HG02763 (cell line): Measurements from ENCODE around the gene TMCC1.

ENCODE experiments used
- ATAC-seq: cut with Tn5 transposase; IDR thresholded peaks from one replicate; pipeline ENCODE4 v1.9.1; 2021; ENCODE audit warnings: mild to moderate bottlenecking, moderate library complexity; ENCODE audit not compliant: unreplicated experiment

The TMCC1 gene

GRCh38 chr3:129626744-129627349, 266.7 kb downstream of the TMCC1 start:
- peak; percentile 90 for ATAC-seq

- no peak for ATAC-seq
These were observed 268.2 kb downstream of the TMCC1 start for GRCh38 chr3:129625072-129625874.

DNA sequence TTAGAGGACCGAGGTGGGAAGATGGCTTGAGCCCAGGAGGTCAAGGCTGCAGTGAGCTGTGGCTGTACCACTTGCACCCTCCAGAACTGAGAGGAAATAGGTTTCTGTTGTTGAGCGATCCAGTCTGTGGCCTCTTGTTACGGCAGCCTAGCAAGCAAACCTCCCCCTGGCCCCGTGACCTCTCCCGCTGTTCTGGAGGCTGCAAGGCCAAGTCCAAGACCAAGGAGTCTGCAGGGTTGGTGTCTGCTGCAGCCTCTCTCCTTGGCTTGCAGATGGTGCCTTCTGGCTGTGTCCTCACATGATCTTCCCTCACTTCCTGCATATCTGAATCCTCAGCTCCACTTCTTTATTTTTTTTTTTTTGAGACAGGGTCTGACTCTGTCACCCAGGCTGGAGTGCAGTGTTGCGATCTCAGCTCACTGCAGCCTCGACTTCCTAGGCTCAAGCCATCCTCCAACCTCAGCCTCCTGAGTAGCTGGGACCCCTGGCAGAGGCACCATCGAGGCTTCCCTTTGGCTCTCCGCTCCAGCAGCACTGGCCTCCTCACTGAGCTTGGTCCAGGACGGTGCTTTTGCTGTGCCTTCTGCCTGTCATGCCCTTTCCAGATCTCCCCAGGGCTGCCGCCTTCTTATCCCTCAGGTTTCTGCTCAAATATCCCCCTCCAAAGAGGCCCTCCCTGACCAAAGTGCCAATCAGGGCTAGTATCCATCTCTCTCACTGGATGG, 269.0 kb downstream of the TMCC1 start:
- no peak for ATAC-seq

GRCh38 chr3:129623447-129624118, 269.9 kb downstream of the TMCC1 start:
- ATAC-seq: no peak

GRCh38 chr3:129622933-129623332, 270.6 kb downstream of the TMCC1 start:
- ATAC-seq: no peak

GRCh38 chr3:129622226-129622874, 271.2 kb downstream of the TMCC1 start:
- no peak for ATAC-seq

DNA sequence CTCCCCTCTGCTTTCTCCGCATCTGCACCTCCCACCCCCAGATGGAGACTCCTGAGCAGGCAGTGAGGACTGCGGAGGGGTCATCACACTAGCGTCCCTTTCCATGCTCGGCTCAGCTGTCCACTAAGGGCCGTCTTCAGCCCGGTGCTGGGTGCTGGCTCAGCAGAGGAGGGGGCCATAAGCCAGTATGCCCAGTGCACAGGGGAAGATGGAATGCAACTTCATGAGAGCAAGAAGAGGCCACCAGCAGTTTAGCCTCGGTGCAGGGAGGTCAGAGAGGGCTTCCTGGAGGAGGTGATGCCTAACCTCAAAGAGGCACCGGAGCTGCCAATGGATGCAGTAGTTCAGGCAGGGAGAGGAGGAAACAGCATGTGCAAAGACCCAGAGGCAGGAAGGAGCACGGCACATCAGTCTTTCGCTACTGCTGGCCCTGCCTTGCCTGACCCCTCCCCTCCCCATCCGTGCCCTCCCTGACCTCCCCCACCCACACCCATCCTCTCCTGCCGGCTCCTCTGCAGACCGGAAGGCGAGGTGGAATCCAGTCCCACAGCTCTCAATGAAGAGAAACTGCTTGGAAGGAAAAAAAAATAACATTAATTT, 271.8 kb downstream of the TMCC1 start:
- ATAC-seq: no peak

DNA sequence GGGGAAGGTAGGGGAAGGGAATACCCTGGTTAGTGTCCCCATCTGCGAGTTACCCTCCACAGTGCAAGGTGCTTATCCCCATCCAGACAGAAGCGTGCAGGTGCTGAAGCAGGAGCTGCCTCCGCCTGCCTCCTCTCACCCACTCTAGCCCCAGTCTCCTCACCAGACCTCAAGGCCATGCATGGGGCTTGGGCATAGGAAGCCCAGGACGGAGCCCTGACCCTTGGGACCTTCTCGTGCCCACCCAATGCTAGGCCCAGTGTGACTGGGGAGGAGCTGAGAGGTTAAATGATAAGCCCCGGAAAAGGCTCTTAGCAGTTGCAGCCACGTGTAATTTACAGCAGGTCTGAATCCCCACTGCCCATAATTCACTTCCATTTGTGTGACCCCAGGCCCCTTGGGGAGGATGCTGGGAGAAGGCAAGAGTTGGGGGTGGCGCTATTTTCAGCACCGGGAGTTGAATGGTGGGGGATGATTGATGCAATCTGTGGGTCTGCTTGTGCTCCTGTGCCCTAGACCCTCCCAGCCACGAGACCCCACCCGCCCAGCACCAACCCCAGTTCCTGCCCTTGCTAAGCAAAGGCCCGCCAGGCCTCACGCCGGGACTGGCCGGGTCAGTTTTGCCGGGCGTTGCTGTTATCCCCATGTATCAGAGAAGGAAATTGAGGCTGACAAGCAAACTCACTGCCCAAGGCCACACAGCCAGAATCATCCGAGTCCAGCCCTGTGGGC, 272.5 kb downstream of the TMCC1 start:
- no peak for ATAC-seq

GRCh38 chr3:129619726-129620162, 273.8 kb downstream of the TMCC1 start:
- ATAC-seq: no peak

DNA sequence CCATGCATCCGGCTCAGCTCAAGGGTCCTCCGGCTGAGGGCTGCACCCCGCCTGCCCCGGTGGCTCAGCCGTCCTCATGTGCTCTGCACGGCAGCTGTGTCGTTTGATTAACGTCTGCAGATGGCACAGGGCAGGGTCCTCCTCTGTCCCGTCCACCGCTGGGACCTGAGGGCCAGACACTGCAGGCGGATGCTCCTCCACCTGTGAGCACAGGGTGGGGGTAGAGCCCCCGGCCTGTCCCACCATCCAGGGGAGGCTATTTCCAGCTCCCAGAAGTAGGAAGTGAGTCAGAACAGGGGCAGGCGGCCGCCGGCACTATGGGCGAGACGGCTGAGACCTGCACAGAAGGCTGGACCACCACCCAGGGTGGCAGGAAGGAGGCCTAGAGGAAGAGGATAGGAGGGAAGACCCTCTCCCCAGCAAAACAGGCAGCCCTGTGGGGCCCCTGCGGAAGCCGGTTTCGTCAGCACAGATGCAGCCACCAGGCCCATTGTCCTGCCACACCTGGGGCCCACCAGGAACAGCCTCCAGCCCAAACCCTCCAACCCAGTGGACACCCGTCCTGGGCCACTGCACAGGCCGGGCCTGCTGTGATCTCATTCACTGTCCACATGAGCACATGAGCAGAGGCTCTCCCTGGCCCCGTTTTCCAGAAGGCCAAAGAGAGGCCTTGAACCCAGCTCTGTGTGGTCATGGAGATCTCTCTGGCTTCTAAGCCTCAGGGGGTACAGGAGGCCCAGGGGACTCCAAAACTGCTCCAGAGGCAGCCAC, 274.4 kb downstream of the TMCC1 start:
- no peak for ATAC-seq

- ATAC-seq: no peak
These were observed 275.2 kb downstream of the TMCC1 start for GRCh38 chr3:129618186-129618820.

- ATAC-seq: no peak
These were observed 275.9 kb downstream of the TMCC1 start for GRCh38 chr3:129617381-129618185.

- no peak for ATAC-seq
These were observed 276.8 kb downstream of the TMCC1 start for GRCh38 chr3:129616713-129617112.

DNA sequence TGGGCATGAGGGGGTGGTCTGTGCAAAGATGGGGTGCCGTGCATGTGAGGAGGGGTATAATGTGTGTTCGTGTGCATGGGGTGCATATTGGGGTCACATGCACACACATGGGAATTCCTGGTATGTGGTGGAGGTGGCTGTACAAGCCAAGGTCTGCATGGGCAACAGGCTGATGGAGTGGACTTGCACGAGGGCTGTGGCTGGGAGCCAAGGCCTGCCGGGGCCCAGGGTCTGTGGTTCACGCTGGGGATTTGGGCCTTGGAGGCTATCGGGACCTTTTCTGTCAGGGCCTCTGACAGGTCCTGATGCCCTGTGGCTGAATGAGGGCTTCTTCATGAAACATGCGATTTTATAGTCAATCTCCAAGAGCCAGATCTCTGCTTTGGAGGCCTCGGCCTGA, 277.2 kb downstream of the TMCC1 start:
- no peak for ATAC-seq

DNA sequence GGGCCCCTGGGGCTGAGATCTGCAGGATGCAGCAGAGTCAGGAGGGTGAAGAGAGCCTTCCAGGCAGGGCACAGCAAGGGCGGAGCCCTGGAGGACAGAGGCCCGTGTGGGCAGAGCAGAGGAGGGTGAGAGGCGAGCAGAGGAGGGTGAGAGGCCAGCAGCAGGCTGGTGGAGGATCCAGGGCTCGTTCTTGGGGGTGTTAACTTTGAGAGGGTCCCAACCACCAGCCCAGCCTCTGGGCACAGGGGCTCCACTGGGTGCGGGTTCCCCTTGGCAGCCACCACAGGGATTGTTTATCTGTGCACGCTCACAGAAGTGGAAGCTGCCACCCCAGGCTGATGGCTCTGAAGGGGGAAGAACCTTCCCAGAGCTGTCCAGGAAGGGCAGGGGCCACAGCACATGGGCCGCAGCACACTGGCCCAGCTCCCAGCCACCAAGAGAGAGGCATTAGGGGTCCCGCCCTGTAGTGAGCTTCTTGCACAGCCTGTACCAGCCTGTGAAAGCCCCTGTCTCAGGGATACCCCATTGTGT, 277.7 kb downstream of the TMCC1 start:
- ATAC-seq: no peak

DNA sequence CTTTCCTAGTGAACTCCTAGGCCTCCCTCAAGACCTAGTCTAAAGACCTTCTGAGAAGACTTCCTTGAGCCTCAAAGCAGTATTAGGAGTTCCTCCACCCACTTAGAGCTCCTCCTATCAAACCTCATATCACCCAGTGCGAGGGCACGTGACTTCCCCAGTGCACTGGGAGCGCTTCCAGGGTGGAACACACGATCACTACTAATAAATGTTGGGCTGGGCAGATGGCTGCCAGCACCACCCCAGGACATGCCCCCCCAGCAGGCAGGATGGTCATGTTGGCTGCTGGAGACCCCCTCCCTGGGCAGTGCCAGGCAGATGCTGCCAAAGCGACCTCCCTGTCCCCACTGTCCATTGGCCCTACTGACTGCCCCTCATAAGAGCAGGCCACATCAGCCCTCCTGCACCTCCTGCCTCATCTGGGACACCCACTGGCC, 278.6 kb downstream of the TMCC1 start:
- no peak for ATAC-seq

GRCh38 chr3:129614435-129614834, 279.1 kb downstream of the TMCC1 start:
- no peak for ATAC-seq
